Frontal cortex (tissue), 4 donors: ENCODE data around the gene UMPS. TPM values are rescaled to one million over a fixed set of nuclear protein-coding genes. Genes with fewer than 3 reads are reported as not detected.
A peak's percentile ranks its signal among the peaks of the same experiment; 100 is the strongest.

Experiments used
- DNase-seq, 2 donors: peaks; one replicate each; pipeline ENCODE4 v3.0.0; 2012; ENCODE audit warnings: low spot score in 2 of 2
- FAIRE-seq: peaks from 2 replicates; lab custom pipeline; 2012; peaks lifted over from hg19 to GRCh38; lab: Jason Lieb, UNC
- total RNA-seq: library from RNA; depleted of rRNA; stranded (reverse); fragments of >200 nt; gene quantifications from one replicate; pipeline ENCODE4 v1.2.3, GENCODE V29; 2014
- donor health status: control.
- donor health status: control.
- donor health status: control.

The UMPS gene
- total RNA-seq, 1 donor from 2014 or later = 54.2 TPM

GRCh38 chr3:124761250-124761796 lies 31.1 kb downstream of the UMPS start:
- no peak for FAIRE-seq
- DNase-seq = peak; percentile 66 to 81

- no peak for FAIRE-seq
Measured at GRCh38 chr3:124761935-124762660, 31.8 kb downstream of the UMPS start.

GRCh38 chr3:124762661-124763011 lies 32.4 kb downstream of the UMPS start:
- no peak for DNase-seq
- FAIRE-seq = no peak

More at GRCh38 chr3:124761935-124762660, 31.8 kb downstream of the UMPS start:
- no peak for DNase-seq

- DNase-seq (no peak), FAIRE-seq (no peak)
Measured at GRCh38 chr3:124763206-124763605, 33.0 kb downstream of the UMPS start.

- FAIRE-seq (no peak), DNase-seq (no peak)
Measured at GRCh38 chr3:124763644-124764358, 33.5 kb downstream of the UMPS start.

DNA sequence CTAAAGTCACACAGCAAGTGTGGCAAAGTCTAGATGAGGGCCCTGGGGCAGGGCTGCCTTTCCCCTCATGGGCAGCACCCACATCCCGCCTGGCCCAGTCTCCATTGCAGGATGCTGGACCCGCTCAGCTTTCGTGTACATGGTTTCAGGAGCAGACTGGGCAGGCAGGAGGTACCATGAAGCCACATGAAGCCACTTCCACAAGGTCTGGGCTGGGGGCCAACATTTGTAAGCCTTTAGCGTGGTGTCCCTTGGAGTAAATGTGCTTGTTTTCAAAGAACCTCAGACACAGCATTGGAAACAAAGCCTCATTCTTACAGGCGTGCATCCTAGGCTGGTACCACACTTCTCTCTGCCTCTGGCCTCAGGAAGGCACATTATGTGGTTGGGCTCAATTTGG lies 34.5 kb downstream of the UMPS start:
- DNase-seq (no peak), FAIRE-seq (no peak)

DNA sequence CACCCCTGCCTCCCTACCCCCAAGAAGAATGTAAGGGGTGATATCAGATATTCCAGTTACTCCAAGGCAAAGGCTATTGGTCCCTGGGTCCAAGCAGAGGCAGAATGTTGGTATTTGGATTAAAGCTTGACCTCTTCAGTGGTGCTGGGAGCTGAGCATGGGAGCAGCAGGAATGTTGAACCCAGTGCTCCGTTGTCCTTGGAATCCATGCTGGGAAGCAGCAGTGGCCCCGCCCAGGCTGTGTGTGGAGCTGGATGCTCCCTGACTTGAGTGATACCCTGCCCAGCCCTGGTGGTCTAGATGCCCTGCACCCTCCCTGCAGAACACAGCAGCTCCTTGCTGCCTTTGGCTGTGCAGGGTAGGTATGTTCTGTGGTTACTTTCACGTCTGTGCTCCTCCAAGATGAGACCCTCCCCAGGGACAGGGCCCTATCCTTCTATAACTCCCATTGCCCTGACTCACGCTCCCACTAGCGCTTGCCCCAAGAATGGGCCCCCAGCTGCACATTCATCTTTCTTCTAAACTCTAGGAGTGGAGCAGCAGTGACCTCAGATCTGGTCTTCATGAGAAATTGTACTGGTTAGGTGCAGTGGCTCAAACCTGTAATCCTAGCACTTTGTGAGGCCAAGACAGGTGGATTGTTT lies 35.1 kb downstream of the UMPS start:
- FAIRE-seq = no peak
- DNase-seq = no peak

GRCh38 chr3:124766113-124767095 lies 36.2 kb downstream of the UMPS start:
- DNase-seq = no peak
- no peak for FAIRE-seq

DNA sequence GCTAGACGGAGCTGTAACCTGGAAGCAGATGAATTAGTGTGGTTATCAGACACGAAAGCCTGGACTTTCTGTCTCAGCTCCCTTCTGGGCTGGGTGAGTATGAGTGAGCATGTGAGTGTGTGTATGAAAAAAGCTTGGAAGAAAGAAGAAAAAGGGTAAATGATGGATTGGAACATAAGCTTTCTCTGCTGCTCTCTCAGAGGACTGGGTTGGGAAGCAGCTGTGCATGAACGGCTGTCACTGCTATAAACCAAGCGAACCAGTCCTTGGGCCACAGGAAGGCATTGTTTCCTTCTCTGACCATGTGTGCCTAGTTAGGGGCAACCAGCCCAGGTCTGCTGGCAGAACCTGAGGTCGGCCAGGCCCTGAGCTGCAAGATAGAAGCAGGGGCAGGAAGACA lies 37.0 kb downstream of the UMPS start:
- FAIRE-seq (no peak), DNase-seq (no peak)

- FAIRE-seq = no peak
- DNase-seq = no peak
Measured at GRCh38 chr3:124767691-124768090, 37.4 kb downstream of the UMPS start.

DNA sequence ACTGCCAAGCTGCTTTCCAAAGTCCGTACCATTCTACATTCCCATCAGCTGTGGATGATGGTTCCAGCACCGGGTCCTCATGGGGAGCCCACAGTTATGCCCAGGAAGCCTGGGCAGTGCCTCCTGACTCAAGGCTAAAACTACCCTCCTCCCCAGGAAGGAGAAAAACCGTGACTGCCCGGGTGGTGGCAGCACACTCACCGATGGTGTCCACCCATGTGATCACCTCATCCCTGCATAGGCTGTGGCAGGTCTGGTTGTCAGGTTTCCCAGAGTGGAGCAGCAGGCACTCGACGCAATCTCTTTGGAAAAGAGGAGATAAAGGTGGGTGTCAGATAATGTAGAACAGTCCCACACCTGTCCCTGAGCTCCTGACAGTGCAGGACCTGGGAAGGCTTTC lies 38.6 kb downstream of the UMPS start:
- DNase-seq (no peak), FAIRE-seq (no peak)

GRCh38 chr3:124769462-124769861 lies 39.2 kb downstream of the UMPS start:
- no peak for FAIRE-seq
- DNase-seq = no peak

DNA sequence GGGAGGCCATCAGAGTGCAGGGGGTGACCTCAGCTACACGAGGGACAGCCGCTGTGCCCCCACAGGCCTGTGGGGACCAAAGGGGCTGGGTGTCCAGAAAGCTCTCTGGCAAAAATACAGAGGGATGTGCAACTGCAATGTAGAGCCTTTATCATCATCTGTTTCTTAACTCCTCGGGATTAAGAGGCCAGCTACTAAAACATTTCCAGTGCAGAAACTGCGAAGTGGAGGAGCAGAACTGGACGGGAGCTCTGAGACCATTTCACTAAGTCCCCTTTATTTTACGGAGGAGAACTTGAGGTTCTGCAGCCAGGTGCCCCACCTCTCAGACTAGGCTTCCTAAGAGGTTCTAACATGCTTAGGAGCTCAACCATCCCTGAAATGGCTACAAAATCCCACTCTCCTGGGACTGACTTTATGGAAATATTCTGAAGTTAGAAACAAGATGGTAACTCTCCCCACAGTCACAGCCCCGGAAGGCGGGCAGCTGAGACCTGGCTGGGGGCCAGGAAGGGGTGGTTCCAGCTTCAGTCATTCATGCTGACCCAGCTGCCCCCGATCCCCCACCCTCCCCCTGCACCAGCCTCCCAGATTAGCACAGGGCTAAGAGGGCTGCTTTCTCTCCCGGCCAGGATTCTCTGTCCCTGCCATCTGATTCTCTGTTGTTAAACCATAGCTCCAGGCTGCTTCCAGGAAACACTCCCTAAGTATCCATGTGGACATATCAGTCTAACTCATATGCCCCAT lies 40.3 kb downstream of the UMPS start:
- FAIRE-seq (no peak), DNase-seq (peak in 1 of 2 donors; percentile 44)

DNA sequence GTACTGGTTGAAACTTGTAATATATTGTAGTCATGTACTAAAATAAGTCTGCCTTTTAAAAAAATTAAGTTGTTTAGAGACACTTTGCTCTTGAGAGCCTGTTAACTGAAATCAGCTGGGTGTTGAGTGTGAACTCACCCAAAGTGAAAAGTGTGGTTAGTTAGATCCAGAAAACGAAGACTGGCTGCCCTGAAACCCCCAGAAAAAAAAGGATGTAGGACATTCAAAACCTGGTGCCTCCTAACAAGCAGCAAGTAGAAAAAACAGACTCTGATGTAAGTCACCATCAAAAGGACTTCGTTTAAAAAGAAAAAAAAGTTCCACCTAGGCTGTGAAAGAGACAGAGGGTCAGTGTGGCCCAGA lies 40.8 kb downstream of the UMPS start:
- FAIRE-seq = no peak

GRCh38 chr3:124772081-124772831 lies 42.0 kb downstream of the UMPS start:
- no peak for FAIRE-seq
- peak in 1 of 2 donors; percentile 45 for DNase-seq

More for the DNA sequence above, 40.8 kb downstream of the UMPS start:
- DNase-seq = no peak

DNA sequence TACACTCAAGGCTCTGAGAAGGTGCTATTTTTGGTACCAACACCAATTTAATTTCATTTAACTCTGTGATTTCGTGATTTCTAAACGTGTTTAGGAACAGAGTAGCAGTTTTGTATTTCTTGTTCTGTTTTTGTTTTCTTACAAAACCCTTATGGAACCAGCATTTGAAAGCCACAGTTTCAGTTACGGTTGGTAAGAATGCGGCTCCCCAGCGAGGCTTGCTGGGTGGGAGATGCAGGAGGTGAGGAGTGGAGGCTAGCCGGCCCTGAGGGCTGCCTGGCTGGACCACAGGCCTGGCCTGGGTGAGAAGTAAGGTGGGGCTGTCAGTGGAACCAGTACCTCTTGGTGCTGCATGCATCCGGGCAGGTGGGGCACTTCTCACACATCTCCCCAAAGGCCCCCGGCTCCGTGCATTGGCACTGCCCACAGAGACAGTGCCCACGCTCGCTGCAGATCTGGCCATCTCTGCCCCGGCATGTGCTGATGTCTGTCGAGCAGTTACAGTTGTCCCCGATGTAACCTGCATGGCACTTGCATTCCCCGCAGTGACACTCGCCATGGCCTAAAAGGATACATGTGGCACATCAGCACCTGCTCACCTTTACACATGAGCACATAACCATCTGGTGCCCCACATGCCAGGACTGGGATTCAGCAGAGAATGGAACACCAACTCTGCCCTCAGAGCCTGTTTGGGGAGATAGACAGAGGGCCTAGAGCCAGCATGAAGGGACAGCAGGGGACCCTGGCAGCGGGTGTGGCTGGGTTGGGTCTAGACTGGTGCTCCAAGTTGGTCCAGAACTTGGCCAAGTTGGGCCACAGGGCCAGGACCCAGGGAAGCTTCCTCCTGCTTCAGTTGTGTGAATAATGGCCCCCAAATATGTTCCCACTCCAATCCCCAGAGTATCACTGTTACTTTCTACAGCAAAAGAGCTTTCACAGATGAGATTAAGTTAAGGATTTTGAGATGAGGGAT lies 43.4 kb downstream of the UMPS start:
- no peak for DNase-seq
- FAIRE-seq = no peak

DNA sequence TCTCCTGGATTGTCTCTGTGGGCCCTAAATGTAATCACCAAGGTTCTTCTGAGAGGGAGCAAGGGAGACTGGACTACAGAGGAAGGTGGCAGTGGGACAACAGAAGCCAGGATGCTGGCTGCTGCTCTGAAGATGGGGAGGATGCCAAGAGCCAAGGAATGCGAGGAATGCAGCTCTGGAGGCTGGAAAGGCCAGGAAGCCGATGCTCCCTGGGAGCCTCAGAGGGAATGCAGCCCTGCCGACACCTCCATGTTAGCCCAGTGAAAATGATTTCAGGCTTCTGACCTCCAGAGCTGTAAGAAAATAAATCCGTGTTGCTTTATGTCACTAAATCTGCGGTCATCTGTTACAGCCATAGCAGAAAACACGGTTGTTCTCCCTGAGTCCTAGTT lies 44.1 kb downstream of the UMPS start:
- FAIRE-seq = no peak
- no peak for DNase-seq
